NCI-H2227 treated with DMSO at 0.1 percent for 48 hours (cell line): Measurements from ENCODE around the gene WBP4.

Experiments
- DNase-seq: peaks from one replicate; lab custom pipeline; 2025; lab: John Stamatoyannopoulos, UW

WBP4 gene

DNA sequence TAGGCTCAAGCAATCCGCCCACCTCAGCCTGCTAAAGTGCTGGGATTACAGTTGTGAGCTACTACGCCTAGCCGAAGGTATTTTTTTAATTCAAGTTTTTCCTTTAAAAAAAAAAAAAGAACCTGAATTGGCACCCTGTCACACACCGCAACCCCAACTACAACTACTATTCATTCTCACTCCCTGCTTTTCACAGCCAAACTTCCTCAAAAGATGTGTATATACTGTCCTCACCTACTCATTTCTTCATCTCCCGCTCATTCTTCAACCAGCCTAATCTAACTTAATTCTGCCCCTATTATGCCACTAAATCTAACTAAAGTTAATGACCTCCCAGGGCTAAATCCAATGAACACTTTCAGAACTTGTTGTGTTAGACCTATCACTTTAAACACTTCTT, 12.7 kb upstream of the WBP4 start:
- no peak for DNase-seq

GRCh38 chr13:41049480-41050440, 11.5 kb upstream of the WBP4 start:
- DNase-seq = no peak

DNA sequence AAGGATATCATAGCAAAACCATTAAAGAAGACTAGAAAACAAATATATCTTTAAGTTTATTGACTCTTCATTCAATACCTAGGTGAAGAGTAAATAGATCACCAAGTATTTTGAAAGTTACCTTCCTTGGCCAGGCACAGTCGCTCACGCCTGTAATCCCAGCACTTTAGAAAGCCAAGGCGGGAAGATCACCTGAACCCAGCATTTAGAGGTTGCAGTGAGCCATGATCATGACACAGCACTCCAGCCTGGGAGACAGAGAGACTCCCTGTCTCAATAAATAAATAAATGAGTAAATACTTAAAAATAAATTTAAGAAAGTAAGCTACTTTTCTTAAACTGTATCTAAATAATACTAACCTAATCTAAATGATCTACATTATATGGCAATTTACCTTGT, 8.9 kb upstream of the WBP4 start:
- no peak for DNase-seq

DNA sequence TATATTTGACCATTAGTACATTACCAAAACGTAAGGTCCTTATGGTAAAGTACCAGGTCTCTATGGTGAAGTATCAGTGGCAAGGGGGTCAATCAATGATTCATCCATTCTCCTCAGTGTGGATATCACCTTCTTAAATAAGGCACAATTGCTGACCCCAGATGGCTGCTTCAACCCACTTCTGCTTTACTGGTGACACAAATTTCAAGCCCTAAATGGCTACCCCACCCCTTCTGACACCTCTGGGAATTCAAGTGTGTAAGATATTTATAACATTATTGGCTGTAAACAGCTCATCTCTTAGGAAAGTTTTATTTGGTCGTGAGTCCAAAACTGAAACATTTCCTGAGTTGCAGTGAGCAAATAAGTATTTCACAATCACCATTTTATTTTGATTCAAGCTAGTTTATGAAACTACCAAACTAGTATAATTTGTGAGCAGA, 7.9 kb upstream of the WBP4 start:
- no peak for DNase-seq

DNA sequence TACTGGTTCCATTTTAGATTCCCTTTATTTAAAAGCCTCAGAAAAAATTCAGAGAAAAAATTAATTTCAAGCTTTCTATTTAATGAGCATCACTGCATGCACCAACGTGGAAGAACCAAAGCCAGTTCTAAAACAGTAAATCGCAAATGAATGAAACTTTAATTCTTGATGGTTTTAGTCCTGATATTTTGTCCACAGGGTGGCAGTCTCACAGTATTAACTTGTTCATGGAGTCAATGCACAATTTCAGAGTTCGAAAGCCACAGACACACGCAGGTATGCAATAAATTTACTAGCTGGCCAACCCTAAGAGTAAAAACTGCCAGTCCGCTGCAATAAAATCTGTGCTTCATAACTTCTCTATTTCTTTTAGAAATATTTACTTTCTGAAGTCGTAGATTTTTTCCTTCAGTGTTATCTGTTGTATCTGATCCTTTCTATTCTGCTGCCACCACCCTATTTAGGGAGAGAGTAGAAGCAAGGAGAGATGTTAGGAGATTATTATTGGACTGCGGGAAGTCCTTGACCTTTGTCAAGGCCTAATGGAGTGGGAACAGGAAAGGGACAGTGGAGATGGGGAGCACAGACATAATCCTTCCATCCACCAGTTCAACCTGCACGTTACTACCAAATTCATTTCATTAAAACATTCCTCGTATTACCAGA, 7.0 kb upstream of the WBP4 start:
- DNase-seq = peak; percentile 15

DNA sequence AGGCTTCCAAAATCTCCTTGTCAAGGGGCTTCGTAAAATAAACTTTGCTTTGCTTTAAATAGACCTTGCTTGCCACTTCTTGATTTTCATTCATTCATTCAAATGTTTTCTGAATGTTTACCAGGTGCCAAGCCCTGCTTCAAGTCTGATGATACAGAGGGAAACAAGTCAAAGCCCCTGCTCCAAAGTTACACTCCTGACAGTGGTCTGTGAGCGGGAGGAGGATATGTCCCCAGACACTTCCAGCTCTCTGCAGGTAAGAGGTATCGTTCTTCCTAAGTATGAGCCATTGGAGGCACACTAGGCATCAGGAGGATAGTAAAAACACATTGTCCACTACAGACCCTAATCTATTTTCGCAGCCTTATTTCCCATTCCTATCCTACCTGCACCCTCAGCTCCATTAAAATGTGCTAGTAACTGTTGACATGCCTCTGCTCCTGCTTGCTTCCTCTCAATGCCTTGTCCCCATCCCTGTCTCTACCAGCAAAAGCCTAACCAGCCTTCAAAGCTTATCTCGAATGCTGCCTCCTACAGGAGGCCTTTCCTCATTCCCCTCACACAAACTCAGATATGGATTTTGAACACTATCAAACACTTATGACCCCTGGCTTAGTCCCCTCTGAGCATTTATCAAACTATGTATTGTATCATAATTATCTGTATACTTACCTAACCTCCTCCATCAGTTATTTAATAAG, 6.2 kb upstream of the WBP4 start:
- DNase-seq = no peak

DNA sequence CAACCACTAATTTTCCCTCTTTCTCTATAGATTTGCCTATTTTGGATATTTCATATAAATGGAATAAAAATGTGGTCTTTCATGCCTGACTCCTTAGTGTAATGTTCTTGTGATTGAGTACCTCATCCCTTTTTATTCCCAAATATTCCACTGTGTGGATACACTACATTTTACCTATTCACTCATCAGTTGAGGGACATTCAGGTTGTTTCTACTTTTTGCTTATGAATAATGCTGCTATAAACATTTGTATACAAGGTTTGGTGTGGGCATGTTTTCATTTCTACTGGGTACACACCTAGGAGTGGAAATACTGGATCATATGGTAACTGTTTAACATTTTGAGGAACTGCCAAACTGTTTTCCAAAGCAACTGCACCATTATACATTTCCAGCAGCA, 5.1 kb upstream of the WBP4 start:
- no peak for DNase-seq

- no peak for DNase-seq
Observed at GRCh38 chr13:41056826-41057711, 4.2 kb upstream of the WBP4 start.

- DNase-seq = no peak
Observed at GRCh38 chr13:41058295-41059070, 2.8 kb upstream of the WBP4 start.

GRCh38 chr13:41059456-41060081, 1.7 kb upstream of the WBP4 start:
- DNase-seq = peak; percentile 68

- DNase-seq = peak; percentile 80
Observed at GRCh38 chr13:41060082-41060723, 1.1 kb upstream of the WBP4 start.

- DNase-seq = peak; percentile 80
Observed at GRCh38 chr13:41060724-41061074, 610 bp upstream of the WBP4 start.

DNA sequence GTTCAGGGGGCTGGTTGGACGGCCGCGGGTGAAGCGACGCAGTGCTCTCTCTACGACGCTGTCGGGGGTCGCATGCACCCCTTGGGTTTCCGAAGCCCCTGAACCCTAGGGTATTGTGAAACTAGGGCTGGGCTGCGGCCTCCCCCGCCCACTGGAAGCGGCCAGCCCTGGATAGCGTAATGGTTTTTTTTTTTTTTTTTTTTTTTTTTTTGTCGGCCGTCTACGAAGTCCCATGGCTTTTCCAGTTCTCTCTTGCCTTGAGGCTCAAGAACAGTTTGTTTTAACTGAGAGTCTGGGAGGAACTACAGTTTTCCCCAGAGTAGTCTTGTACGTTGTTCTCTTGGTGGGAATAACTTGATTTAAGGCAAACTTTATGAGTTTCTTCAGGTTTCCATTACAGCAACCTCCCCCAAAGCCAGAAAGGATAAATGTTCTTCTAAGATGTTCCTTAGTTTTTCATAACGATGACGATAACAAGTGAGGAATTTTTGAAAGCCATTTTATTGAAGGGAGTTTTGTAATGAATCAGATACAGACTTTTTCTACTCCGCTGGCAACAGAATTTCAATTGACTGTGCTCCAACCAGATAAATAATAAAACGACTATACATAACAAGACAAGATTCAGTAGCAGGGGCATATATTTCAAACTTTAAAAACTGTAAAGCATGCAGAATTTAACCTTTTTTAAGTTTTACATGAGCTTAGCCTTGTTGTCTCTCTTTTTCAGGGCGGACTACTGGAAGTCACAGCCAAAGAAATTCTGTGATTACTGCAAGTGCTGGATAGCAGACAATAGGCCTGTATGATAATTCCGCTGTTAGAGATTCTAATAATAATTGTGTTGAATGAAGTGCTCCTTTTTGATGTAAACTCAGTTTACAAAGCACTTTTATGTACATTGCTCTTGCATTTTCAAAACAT, 867 bp downstream of the WBP4 start:
- DNase-seq = peak; percentile 56

DNA sequence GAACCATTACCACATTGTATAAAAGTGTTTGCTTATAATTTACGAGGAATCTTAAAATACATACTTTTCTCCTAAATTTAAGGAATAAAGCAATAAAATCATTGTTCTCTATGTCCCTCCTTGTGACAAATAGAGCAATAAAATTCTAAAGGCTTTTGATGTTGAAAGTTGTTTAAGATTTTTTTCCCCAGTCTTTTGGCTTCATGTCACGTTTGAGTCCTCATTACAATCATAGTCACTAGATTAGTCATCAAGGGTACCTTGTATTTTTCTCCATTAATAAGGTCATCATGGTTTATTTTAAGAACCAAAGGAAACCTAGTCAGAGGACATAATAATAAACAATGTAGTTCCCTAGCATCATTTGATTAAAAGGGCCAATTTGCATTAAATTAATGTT, 3.2 kb downstream of the WBP4 start:
- DNase-seq = no peak

- DNase-seq = no peak
Observed at GRCh38 chr13:41065078-41065477, 3.8 kb downstream of the WBP4 start.

- no peak for DNase-seq
Observed at GRCh38 chr13:41074523-41074922, 13.2 kb downstream of the WBP4 start.

DNA sequence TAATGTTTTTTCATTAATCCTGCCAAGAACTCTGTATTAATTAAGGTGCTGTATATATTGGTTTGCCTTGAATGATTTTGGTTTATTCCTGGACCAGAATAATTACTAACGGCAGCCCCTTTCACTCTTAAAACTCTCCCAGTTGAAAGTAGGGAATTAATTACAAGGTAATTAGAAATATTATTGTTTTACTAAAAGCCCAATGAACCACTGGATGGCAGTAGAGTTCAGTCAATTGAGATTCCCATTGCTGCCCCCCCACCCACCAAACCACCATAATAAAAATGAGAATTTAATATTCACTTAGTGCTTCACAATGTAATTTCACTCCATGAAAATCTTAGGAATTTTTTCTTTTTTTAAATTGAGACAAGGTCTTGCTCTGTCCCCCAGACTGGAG, 13.7 kb downstream of the WBP4 start:
- no peak for DNase-seq

DNA sequence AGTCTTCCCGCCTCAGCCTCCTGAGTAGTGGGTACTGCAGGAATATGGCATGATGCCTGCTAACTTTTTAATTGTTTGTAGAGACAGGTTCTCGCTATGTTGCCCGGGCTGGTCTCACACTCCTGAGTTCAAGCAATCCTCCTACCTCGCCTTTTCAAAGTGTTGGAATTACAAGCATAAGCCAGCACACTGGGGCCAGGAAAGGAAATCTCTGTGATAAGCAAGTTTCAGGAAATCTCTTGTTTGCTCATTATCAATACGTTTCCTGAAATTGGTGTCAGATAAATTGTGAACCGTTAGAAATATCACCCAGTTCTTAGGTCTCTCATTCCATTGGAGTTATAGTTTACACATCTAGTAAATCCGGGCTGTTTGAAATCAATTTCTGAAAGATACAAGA, 14.2 kb downstream of the WBP4 start:
- no peak for DNase-seq

DNA sequence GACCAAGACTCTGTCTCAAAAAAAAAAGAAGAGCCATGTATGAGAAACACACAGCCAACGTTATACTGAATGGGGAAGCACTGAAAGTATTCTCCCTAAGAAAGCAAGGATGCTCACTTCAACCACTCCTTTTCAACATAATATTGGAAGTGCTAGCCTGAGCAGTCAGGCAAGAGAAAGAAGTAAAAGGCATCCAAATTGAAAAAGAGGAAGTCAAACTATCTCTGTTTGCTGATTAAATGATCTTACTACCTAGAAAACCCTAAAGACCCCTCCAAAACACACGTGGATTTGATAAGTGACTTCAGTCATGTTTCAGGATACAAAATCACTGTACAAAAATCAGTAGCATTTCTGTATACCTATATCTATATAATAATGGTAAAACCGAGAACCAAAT, 16.2 kb downstream of the WBP4 start:
- DNase-seq = no peak
